GM12878 (cell line): ENCODE results near the gene PTPRN2.

Experiments
- BCLAF1 ChIP-seq: fragments of 450-650 bp; IDR thresholded peaks from 2 replicates; pipeline ENCODE4 v1.6.1; 2017; ENCODE audit warnings: antibody characterized with exemption, mild to moderate bottlenecking, moderate library complexity
- CREM ChIP-seq: IDR thresholded peaks from 2 replicates; pipeline ENCODE4 v1.6.1; 2014; ENCODE audit warnings: antibody characterized with exemption, low read depth
- CTCF ChIP-seq, 3 experiments: IDR thresholded peaks in 2 of 3; conservative IDR thresholded peaks in 1 of 3; 2 replicates each; pipeline ENCODE4 v1.5.1; 2011; ENCODE audit warnings: low read depth in 3 of 3, low read length in 3 of 3, mild to moderate bottlenecking in 3 of 3, control low read depth in 2 of 3, moderate library complexity in 2 of 3, inconsistent platforms in 1 of 3, mixed read lengths in 1 of 3; ENCODE audit not compliant: control insufficient read depth in 2 of 3, insufficient read depth in 1 of 3; ENCODE audit errors: extremely low read depth in 1 of 3
- POLR2A ChIP-seq: IDR thresholded peaks from 2 replicates; pipeline ENCODE4 v1.6.1; 2011; ENCODE audit warnings: low read depth, mild to moderate bottlenecking, low read length
- SIN3A ChIP-seq: IDR thresholded peaks from 2 replicates; pipeline ENCODE4 v1.6.1; 2012; ENCODE audit warnings: low read depth, low read length, improper control_type of control experiment
- SMAD5 ChIP-seq: IDR thresholded peaks from 2 replicates; pipeline ENCODE4 v1.6.1; 2016; ENCODE audit warnings: antibody characterized with exemption, low read depth
- ZNF592 ChIP-seq: fragments of 450-650 bp; IDR thresholded peaks from 2 replicates; pipeline ENCODE4 v1.6.1; 2017; ENCODE audit warnings: mild to moderate bottlenecking, moderate library complexity
- ZSCAN29 ChIP-seq: fragments of 450-650 bp; IDR thresholded peaks from 2 replicates; pipeline ENCODE4 v1.6.1; 2017; ENCODE audit warnings: mild to moderate bottlenecking, moderate library complexity

GRCh38 chr7:158533386-158534133 is 54.1 kb downstream of the PTPRN2 start:
- TF ChIP-seq BCLAF1 (no peak), CTCF (IDR thresholded peaks at IDR 0.05 in 2 of 3, conservative IDR thresholded peaks at IDR 0.05 in 1 of 3; ENCODE audit: control insufficient read depth in 2 of 3, extremely low read depth in 1 of 3, insufficient read depth in 1 of 3, low read depth in 3 of 3, low read length in 3 of 3) (no peak), ZSCAN29 (no peak), CREM (no peak), ZNF592 (no peak), POLR2A (no peak), SMAD5 (no peak), SIN3A (no peak)
